MM.1S (cell line): ENCODE data around the gene TP63.

ENCODE experiments used
- DNase-seq: peaks from one replicate; pipeline ENCODE4 v3.0.0-alpha.2; 2015
- H2AFZ ChIP-seq: fragments of 300-600 bp; sonication (generic); 2 replicates; pipeline ENCODE4 v1.6.0; 2016; ENCODE audit warnings: antibody characterized with exemption, low read length
- H3F3A ChIP-seq: fragments of 300-600 bp; sonication (generic); 2 replicates; pipeline ENCODE4 v1.6.1; 2016; ENCODE audit warnings: mild to moderate bottlenecking, antibody characterized with exemption, low read length, moderate library complexity, mixed read lengths; ENCODE audit not compliant: insufficient read depth
- H3K27ac ChIP-seq: fragments of 300-600 bp; sonication (generic); 2 replicates; pipeline ENCODE4 v1.5.1; 2016; ENCODE audit warnings: mild to moderate bottlenecking, low read length
- H3K27me3 ChIP-seq: fragments of 300-600 bp; sonication (generic); replicated peaks from 2 replicates; pipeline ENCODE4 v1.6.0; 2016; ENCODE audit warnings: low read length; ENCODE audit not compliant: insufficient read depth
- H3K36me3 ChIP-seq: fragments of 300-600 bp; sonication (generic); replicated peaks from 2 replicates; pipeline ENCODE4 v1.6.1; 2016; ENCODE audit warnings: mild to moderate bottlenecking, low read length, mixed read lengths; ENCODE audit not compliant: insufficient read depth
- H3K4me1 ChIP-seq: fragments of 300-600 bp; sonication (generic); 2 replicates; pipeline ENCODE4 v1.6.1; 2016; ENCODE audit warnings: low read length, mixed read lengths
- H3K4me2 ChIP-seq: fragments of 300-600 bp; sonication (generic); 2 replicates; pipeline ENCODE4 v1.6.0; 2016; ENCODE audit warnings: low read depth, low read length
- H3K4me3 ChIP-seq: fragments of 300-600 bp; sonication (generic); 2 replicates; pipeline ENCODE4 v1.5.1; 2016; ENCODE audit warnings: low read length, mixed read lengths
- H3K79me2 ChIP-seq: fragments of 300-600 bp; sonication (generic); 2 replicates; pipeline ENCODE4 v1.6.1; 2016; ENCODE audit warnings: mixed run types, low read length, mixed read lengths
- H3K9ac ChIP-seq: fragments of 300-600 bp; sonication (generic); 2 replicates; pipeline ENCODE4 v1.6.1; 2016; ENCODE audit warnings: low read length, mixed read lengths
- H3K9me2 ChIP-seq: fragments of 300-600 bp; sonication (generic); replicated peaks from 2 replicates; pipeline ENCODE4 v1.6.1; 2016; ENCODE audit warnings: mild to moderate bottlenecking, low read length, mixed read lengths; ENCODE audit not compliant: insufficient read depth
- H3K9me3 ChIP-seq: fragments of 300-600 bp; sonication (generic); replicated peaks from 2 replicates; pipeline ENCODE4 v1.6.1; 2016; ENCODE audit warnings: mild to moderate bottlenecking, low read length, mixed read lengths; ENCODE audit not compliant: insufficient read depth
- H4K20me1 ChIP-seq: fragments of 300-600 bp; sonication (generic); 2 replicates; pipeline ENCODE4 v1.6.1; 2016; ENCODE audit warnings: mild to moderate bottlenecking, low read length, moderate library complexity, mixed read lengths; ENCODE audit not compliant: insufficient read depth
- EZH2 ChIP-seq: fragments of 300-600 bp; sonication (generic); optimal IDR thresholded peaks from 2 replicates; pipeline ENCODE3; 2017; ENCODE audit warnings: low read depth, mild to moderate bottlenecking, antibody characterized with exemption, low read length, mixed read lengths
- EZH2phosphoT487 ChIP-seq: fragments of 300-600 bp; sonication (generic); IDR thresholded peaks from 2 replicates; pipeline ENCODE4 v1.6.1; 2018; ENCODE audit warnings: antibody characterized with exemption, low read length
- TF ChIP-seq, protein P1 (sequence below): fragments of 300-600 bp; sonication (generic); IDR thresholded peaks from 2 replicates; pipeline ENCODE4 v1.5.1; 2016; ENCODE audit warnings: antibody characterized with exemption, low read length, mixed read lengths

Gene TP63

DNA sequence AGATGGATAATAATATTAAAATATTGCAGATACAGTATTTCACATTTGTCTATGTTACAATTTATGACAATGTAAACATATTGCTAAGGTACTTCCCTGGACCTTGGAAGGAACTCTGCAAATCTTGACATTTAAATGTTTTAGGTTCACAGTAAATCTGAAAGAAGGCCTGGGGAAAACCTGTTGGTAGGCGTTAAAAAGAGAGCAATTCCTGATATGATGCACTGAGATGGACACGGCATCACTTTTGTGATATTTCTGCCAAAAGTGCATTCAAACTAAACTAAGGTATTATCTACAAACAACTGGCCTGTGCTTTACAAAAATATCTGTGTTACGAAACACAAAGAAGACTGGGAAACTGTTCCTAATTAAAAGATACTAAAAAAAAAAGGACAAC, 6.1 kb upstream of the TP63 start:
- Histone ChIP-seq H3K27ac (no peak overlapping the region), H3K4me2 (no peak overlapping the region), H2AFZ (no peak overlapping the region), H3K9ac (no peak overlapping the region), H3K4me1 (no peaks in the 10 kb centered on the region), H3K9me2 (no peaks in the 10 kb centered on the region), H3K79me2 (no peaks in the 10 kb centered on the region), H3K27me3 (peaks cover 16% of the 10 kb centered on the region; the same call in 1 of the 2 replicates), H3K36me3 (no peaks in the 10 kb centered on the region), H4K20me1 (no peaks in the 10 kb centered on the region), H3F3A (no peaks in the 10 kb centered on the region), H3K9me3 (no peaks in the 10 kb centered on the region), H3K4me3 (no peak overlapping the region)
- DNase-seq: no peak
- TF ChIP-seq, protein P1, sequence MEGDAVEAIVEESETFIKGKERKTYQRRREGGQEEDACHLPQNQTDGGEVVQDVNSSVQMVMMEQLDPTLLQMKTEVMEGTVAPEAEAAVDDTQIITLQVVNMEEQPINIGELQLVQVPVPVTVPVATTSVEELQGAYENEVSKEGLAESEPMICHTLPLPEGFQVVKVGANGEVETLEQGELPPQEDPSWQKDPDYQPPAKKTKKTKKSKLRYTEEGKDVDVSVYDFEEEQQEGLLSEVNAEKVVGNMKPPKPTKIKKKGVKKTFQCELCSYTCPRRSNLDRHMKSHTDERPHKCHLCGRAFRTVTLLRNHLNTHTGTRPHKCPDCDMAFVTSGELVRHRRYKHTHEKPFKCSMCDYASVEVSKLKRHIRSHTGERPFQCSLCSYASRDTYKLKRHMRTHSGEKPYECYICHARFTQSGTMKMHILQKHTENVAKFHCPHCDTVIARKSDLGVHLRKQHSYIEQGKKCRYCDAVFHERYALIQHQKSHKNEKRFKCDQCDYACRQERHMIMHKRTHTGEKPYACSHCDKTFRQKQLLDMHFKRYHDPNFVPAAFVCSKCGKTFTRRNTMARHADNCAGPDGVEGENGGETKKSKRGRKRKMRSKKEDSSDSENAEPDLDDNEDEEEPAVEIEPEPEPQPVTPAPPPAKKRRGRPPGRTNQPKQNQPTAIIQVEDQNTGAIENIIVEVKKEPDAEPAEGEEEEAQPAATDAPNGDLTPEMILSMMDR: no peak
- TF ChIP-seq EZH2 (no peak), EZH2phosphoT487 (no peak)

DNA sequence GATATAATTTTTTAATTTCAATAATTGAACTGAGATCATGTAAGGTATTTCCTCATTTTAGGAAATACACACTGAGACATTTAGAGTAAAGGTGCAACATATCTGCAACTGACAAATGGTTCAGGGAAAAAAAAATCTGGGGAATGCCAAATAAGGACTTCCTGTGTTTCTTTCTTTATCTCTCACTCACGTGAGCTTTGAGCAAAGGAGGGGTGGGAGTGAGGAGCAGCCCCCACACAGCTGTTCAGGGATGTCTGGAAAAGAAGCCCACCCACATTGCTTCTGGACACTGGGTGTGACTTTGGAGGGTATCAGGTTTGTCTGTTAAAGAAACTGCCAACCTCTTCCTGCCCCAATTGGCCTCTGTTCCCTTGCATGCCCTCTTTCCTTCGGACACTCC, 5.6 kb upstream of the TP63 start:
- H3K9me2 ChIP-seq: no peaks in the 10 kb centered on the region
- H3K27me3 ChIP-seq: peaks cover 16% of the 10 kb centered on the region; the same call in 1 of the 2 replicates
- no peaks in the 10 kb centered on the region for H4K20me1 ChIP-seq
- no peak overlapping the region for H3K9ac ChIP-seq
- H3K4me1 ChIP-seq: no peaks in the 10 kb centered on the region
- no peak for DNase-seq
- TF ChIP-seq EZH2phosphoT487 (no peak), EZH2 (no peak)
- TF ChIP-seq, protein P1: no peak
- no peak overlapping the region for H3K4me2 ChIP-seq
- no peak overlapping the region for H3K27ac ChIP-seq
- H3K36me3 ChIP-seq: no peaks in the 10 kb centered on the region
- no peak overlapping the region for H3K4me3 ChIP-seq
- no peaks in the 10 kb centered on the region for H3K79me2 ChIP-seq
- no peaks in the 10 kb centered on the region for H3K9me3 ChIP-seq
- no peaks in the 10 kb centered on the region for H3F3A ChIP-seq
- H2AFZ ChIP-seq: no peak overlapping the region

DNA sequence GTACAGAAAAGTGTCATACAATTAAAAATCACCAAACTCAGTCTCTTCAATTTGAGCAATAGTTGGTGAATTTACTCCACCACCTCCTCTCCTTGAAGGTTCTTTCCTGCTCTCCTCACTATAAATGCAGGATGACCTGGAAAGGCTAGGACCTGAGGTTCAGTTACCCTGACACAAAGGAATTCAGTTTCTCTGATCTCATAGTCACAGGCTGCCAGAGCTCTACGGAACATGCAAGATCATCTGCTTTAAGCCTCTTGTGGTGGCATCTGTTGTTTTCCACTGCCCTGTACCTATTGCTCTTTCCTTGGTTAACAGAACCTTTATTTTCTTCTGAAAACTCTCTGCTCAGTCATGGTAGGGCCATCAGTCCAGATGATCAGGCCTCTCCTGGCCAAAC, 4.9 kb upstream of the TP63 start:
- peaks cover 16% of the 10 kb centered on the region; the same call in 1 of the 2 replicates for H3K27me3 ChIP-seq
- no peaks in the 10 kb centered on the region for H4K20me1 ChIP-seq
- TF ChIP-seq EZH2phosphoT487: no peak
- TF ChIP-seq EZH2: no peak
- TF ChIP-seq, protein P1: no peak
- H3K4me1 ChIP-seq: 0 out of 2 replicates have a peak, but pooled peaks cover 3% of the 10 kb centered on the region
- no peak overlapping the region for H3K9ac ChIP-seq
- no peak overlapping the region for H3K27ac ChIP-seq
- no peak overlapping the region for H3K4me2 ChIP-seq
- no peak overlapping the region for H3K4me3 ChIP-seq
- no peaks in the 10 kb centered on the region for H3K79me2 ChIP-seq
- H3F3A ChIP-seq: no peaks in the 10 kb centered on the region
- no peaks in the 10 kb centered on the region for H3K9me2 ChIP-seq
- DNase-seq: no peak
- no peaks in the 10 kb centered on the region for H3K36me3 ChIP-seq
- no peaks in the 10 kb centered on the region for H3K9me3 ChIP-seq
- no peak overlapping the region for H2AFZ ChIP-seq
